Astrocyte (in vitro differentiated cells and primary cell): ENCODE results near the gene PTPRN2. TPM values are rescaled to one million over a fixed set of nuclear protein-coding genes. Genes with fewer than 3 reads are reported as not detected.
A peak's percentile ranks its signal among the peaks of the same experiment; 100 is the strongest.

Experiments
- DNase-seq: peaks from one replicate; pipeline ENCODE4 v3.0.0-alpha.2; 2010; ENCODE audit warnings: low read depth
- FAIRE-seq: peaks from 2 replicates; lab custom pipeline; 2011; peaks lifted over from hg19 to GRCh38; lab: Jason Lieb, UNC
- H2AFZ ChIP-seq: 2 replicates; pipeline ENCODE4 v1.6.0; 2012; ENCODE audit warnings: low read depth, low read length, inconsistent platforms
- H3K27ac ChIP-seq: 2 replicates; pipeline ENCODE4 v1.5.1; 2011; ENCODE audit warnings: low read depth, low read length, inconsistent platforms
- H3K27me3 ChIP-seq: 2 replicates; pipeline ENCODE4 v1.6.0; 2011; ENCODE audit warnings: low read length, inconsistent platforms; ENCODE audit not compliant: insufficient read depth
- H3K36me3 ChIP-seq: 2 replicates; pipeline ENCODE4 v1.5.1; 2011; ENCODE audit warnings: low read length, inconsistent platforms; ENCODE audit not compliant: insufficient read depth
- H3K4me1 ChIP-seq: 2 replicates; pipeline ENCODE4 v1.5.1; 2011; ENCODE audit warnings: low read length, inconsistent platforms; ENCODE audit not compliant: insufficient read depth
- H3K4me2 ChIP-seq: 2 replicates; pipeline ENCODE4 v1.6.0; 2012; ENCODE audit warnings: low read length, inconsistent platforms
- H3K4me3 ChIP-seq: 2 replicates; pipeline ENCODE4 v1.5.1; 2011; ENCODE audit warnings: low read depth, mild to moderate bottlenecking, low read length, inconsistent platforms; ENCODE audit not compliant: insufficient read depth
- H3K79me2 ChIP-seq: 2 replicates; pipeline ENCODE4 v1.6.0; 2012; ENCODE audit warnings: mild to moderate bottlenecking, low read length, inconsistent platforms; ENCODE audit not compliant: insufficient read depth
- H3K9ac ChIP-seq: 2 replicates; pipeline ENCODE4 v1.6.0; 2012; ENCODE audit warnings: mild to moderate bottlenecking, low read length, inconsistent platforms
- H3K9me3 ChIP-seq: 2 replicates; pipeline ENCODE4 v1.5.1; 2012; ENCODE audit warnings: low read depth, mild to moderate bottlenecking, low read length, inconsistent platforms; ENCODE audit not compliant: insufficient read depth
- H4K20me1 ChIP-seq: 2 replicates; pipeline ENCODE4 v1.6.0; 2012; ENCODE audit warnings: low read length, inconsistent platforms; ENCODE audit not compliant: insufficient read depth
- H3K27ac Mint-ChIP-seq: one replicate; pipeline ENCODE4 v1.8.0; 2021; ENCODE audit warnings: mild to moderate bottlenecking, mixed read lengths; ENCODE audit not compliant: unreplicated experiment
- H3K27me3 Mint-ChIP-seq: one replicate; pipeline ENCODE4 v1.8.0; 2021; ENCODE audit warnings: low read depth, mixed read lengths; ENCODE audit not compliant: unreplicated experiment
- H3K36me3 Mint-ChIP-seq: one replicate; pipeline ENCODE4 v1.8.0; 2021; ENCODE audit warnings: low read depth, mixed read lengths; ENCODE audit not compliant: unreplicated experiment
- H3K4me1 Mint-ChIP-seq: one replicate; pipeline ENCODE4 v1.8.0; 2021; ENCODE audit warnings: low read depth, mixed read lengths; ENCODE audit not compliant: unreplicated experiment
- H3K4me3 Mint-ChIP-seq: one replicate; pipeline ENCODE4 v1.8.0; 2021; ENCODE audit warnings: mild to moderate bottlenecking, moderate library complexity, mixed read lengths; ENCODE audit not compliant: unreplicated experiment
- H3K9me3 Mint-ChIP-seq: one replicate; pipeline ENCODE4 v1.8.0; 2021; ENCODE audit warnings: mild to moderate bottlenecking, mixed read lengths; ENCODE audit not compliant: unreplicated experiment
- CTCF ChIP-seq: IDR thresholded peaks from 2 replicates; pipeline ENCODE4 v1.5.1; 2011; ENCODE audit warnings: low read depth, mild to moderate bottlenecking, inconsistent platforms, low read length, moderate library complexity; ENCODE audit not compliant: insufficient read depth
- EZH2 ChIP-seq: IDR thresholded peaks from 2 replicates; pipeline ENCODE4 v1.6.1; 2012; ENCODE audit warnings: mild to moderate bottlenecking, low read length, inconsistent platforms; ENCODE audit not compliant: insufficient read depth
- total RNA-seq: library from RNA; stranded (reverse); gene quantifications from 2 replicates; pipeline ENCODE4 v1.2.1, GENCODE V29; 2021

Gene PTPRN2
- total RNA-seq, 1 donor from 2014 or later: 0.09 TPM

- Histone ChIP-seq H3K36me3 (no peaks in the 10 kb centered on the region), H3K27ac (no peak overlapping the region), H3K4me1 (no peaks in the 10 kb centered on the region), H3K4me2 (no peak overlapping the region), H3K79me2 (no peaks in the 10 kb centered on the region), H3K9ac (no peak overlapping the region), H3K9me3 (no peaks in the 10 kb centered on the region), H3K27me3 (no peaks in the 10 kb centered on the region), H4K20me1 (no peaks in the 10 kb centered on the region), H3K4me3 (no peak overlapping the region), H2AFZ (no peak overlapping the region)
- H3K27ac Mint-ChIP-seq: no peak overlapping the region
- FAIRE-seq (no peak), DNase-seq (no peak)
- TF ChIP-seq CTCF: no peak
- peak; percentile 40 for TF ChIP-seq EZH2
- no peaks in the 10 kb centered on the region for H3K4me1 Mint-ChIP-seq
- no peak overlapping the region for H3K4me3 Mint-ChIP-seq
- no peaks in the 10 kb centered on the region for H3K9me3 Mint-ChIP-seq
- H3K36me3 Mint-ChIP-seq: no peaks in the 10 kb centered on the region
- H3K27me3 Mint-ChIP-seq: peaks cover 2% of the 10 kb centered on the region
These were observed 17.7 kb downstream of the PTPRN2 start for GRCh38 chr7:158569858-158570323.

- no peaks in the 10 kb centered on the region for H3K27me3 ChIP-seq
- H3K36me3 ChIP-seq: no peaks in the 10 kb centered on the region
- no peak overlapping the region for H3K27ac ChIP-seq
- DNase-seq (no peak), FAIRE-seq (no peak)
- no peak overlapping the region for H2AFZ ChIP-seq
- no peaks in the 10 kb centered on the region for H3K4me1 ChIP-seq
- H3K9me3 ChIP-seq: no peaks in the 10 kb centered on the region
- no peaks in the 10 kb centered on the region for H3K79me2 ChIP-seq
- Mint-ChIP-seq H3K4me3 (no peak overlapping the region), H3K36me3 (no peaks in the 10 kb centered on the region), H3K4me1 (no peaks in the 10 kb centered on the region), H3K9me3 (no peaks in the 10 kb centered on the region), H3K27ac (no peak overlapping the region), H3K27me3 (peaks cover 2% of the 10 kb centered on the region)
- TF ChIP-seq CTCF (no peak), EZH2 (peak; percentile 35)
- H3K9ac ChIP-seq: no peak overlapping the region
- H4K20me1 ChIP-seq: no peaks in the 10 kb centered on the region
- H3K4me3 ChIP-seq: no peak overlapping the region
- H3K4me2 ChIP-seq: no peak overlapping the region
These were observed 18.4 kb downstream of the PTPRN2 start for GRCh38 chr7:158568974-158569857.

GRCh38 chr7:158567153-158567603 lies 20.4 kb downstream of the PTPRN2 start:
- H3K27ac ChIP-seq: no peak overlapping the region
- H4K20me1 ChIP-seq: no peaks in the 10 kb centered on the region
- H3K79me2 ChIP-seq: no peaks in the 10 kb centered on the region
- TF ChIP-seq EZH2: no peak
- no peak for TF ChIP-seq CTCF
- H3K36me3 ChIP-seq: no peaks in the 10 kb centered on the region
- no peaks in the 10 kb centered on the region for H3K36me3 Mint-ChIP-seq
- no peaks in the 10 kb centered on the region for H3K9me3 Mint-ChIP-seq
- DNase-seq (no peak), FAIRE-seq (no peak)
- peaks cover 5% of the 10 kb centered on the region for H3K27me3 Mint-ChIP-seq
- no peaks in the 10 kb centered on the region for H3K27me3 ChIP-seq
- H3K27ac Mint-ChIP-seq: no peak overlapping the region
- no peak overlapping the region for H3K4me2 ChIP-seq
- H3K4me3 Mint-ChIP-seq: no peak overlapping the region
- no peaks in the 10 kb centered on the region for H3K9me3 ChIP-seq
- no peak overlapping the region for H2AFZ ChIP-seq
- no peak overlapping the region for H3K4me3 ChIP-seq
- no peak overlapping the region for H3K9ac ChIP-seq
- H3K4me1 ChIP-seq: no peaks in the 10 kb centered on the region
- no peaks in the 10 kb centered on the region for H3K4me1 Mint-ChIP-seq
